T-cell (primary cell): ENCODE results near the gene GALNS. TPM values are rescaled to one million over a fixed set of nuclear protein-coding genes. Genes with fewer than 3 reads are reported as not detected.

Source experiments
- ATAC-seq, 4 experiments: fragments of 200-7000 bp in 3 of 4; fragments of 150-1000 bp in 1 of 4; cut with Tn5 transposase; replicated peaks in 1 of 4; 1 replicate in 3 of 4; 2 replicates in 1 of 4; pipeline ENCODE4 v1.10.0; 2021; ENCODE audit warnings: moderate library complexity in 3 of 4, mild to moderate bottlenecking in 2 of 4, moderate number of reproducible peaks in 1 of 4
- CTCF ChIA-PET, 2 donors: fragments of 300-600 bp; sonication (Branson Sonifier 250); formaldehyde crosslinking; loops; one replicate each; lab custom pipeline; 2022; ENCODE audit warnings: antibody characterized with exemption in 2 of 2; lab: Charles Lee
- POLR2A ChIA-PET, 2 donors: fragments of 300-600 bp; sonication (Branson Sonifier 250); formaldehyde crosslinking; loops; one replicate each; lab custom pipeline; 2022; ENCODE audit warnings: antibody characterized with exemption in 2 of 2; lab: Charles Lee
- DNase-seq, 35 experiments: peaks; one replicate each; pipeline versions ENCODE4 v3.0.0 to v3.0.0-alpha.2; 2013 to 2023
- H3K27ac ChIP-seq: one replicate; pipeline ENCODE4 v1.5.1; 2013; ENCODE audit warnings: low read length
- H3K27me3 ChIP-seq, 2 experiments: replicated peaks in 1 of 2; 1 replicate in 1 of 2; 2 replicates in 1 of 2; pipeline versions ENCODE4 v1.6.1 to v1.7.0; 2013; ENCODE audit warnings: low read length in 1 of 2, mixed read lengths in 1 of 2; ENCODE audit not compliant: control insufficient read depth in 2 of 2, insufficient read depth in 2 of 2; ENCODE audit errors: extremely low read depth in 1 of 2
- H3K36me3 ChIP-seq, 2 donors: 1 replicate in 1 of 2; 2 replicates in 1 of 2; pipeline versions ENCODE4 v1.6.1 to v1.7.0; 2013; ENCODE audit warnings: low read length in 1 of 2; ENCODE audit not compliant: control insufficient read depth in 2 of 2, insufficient read depth in 1 of 2; ENCODE audit errors: extremely low read depth in 1 of 2
- H3K4me1 ChIP-seq, 2 experiments: 1 replicate in 1 of 2; 2 replicates in 1 of 2; pipeline versions ENCODE4 v1.6.1 to v1.7.0; 2013; ENCODE audit warnings: low read length in 2 of 2, mixed read lengths in 1 of 2; ENCODE audit not compliant: insufficient read depth in 2 of 2, control insufficient read depth in 1 of 2; ENCODE audit errors: extremely low read depth in 1 of 2
- H3K4me3 ChIP-seq, 2 donors: 1 replicate in 1 of 2; 2 replicates in 1 of 2; pipeline versions ENCODE4 v1.5.1 to v1.7.0; 2013; ENCODE audit warnings: mild to moderate bottlenecking in 2 of 2, low read length in 1 of 2, moderate library complexity in 1 of 2; ENCODE audit not compliant: control insufficient read depth in 1 of 2; ENCODE audit errors: extremely low read depth in 1 of 2
- H3K9me3 ChIP-seq: 2 replicates; pipeline ENCODE4 v1.7.0; 2013
- H3K27ac Mint-ChIP-seq, 2 donors: one replicate each; pipeline ENCODE4 v1.8.0; 2020 to 2021; ENCODE audit warnings: mild to moderate bottlenecking in 2 of 2, mixed read lengths in 2 of 2
- H3K27me3 Mint-ChIP-seq, 2 donors: one replicate each; pipeline ENCODE4 v1.8.0; 2021 to 2022; ENCODE audit warnings: mixed read lengths in 2 of 2
- H3K36me3 Mint-ChIP-seq: one replicate; pipeline ENCODE4 v1.8.0; 2021; ENCODE audit warnings: mixed read lengths
- H3K4me1 Mint-ChIP-seq, 3 donors: one replicate each; pipeline ENCODE4 v1.8.0; 2020 to 2022; ENCODE audit warnings: mixed read lengths in 3 of 3, mild to moderate bottlenecking in 1 of 3
- H3K4me3 Mint-ChIP-seq, 3 donors: one replicate each; pipeline ENCODE4 v1.8.0; 2020 to 2022; ENCODE audit warnings: mild to moderate bottlenecking in 3 of 3, mixed read lengths in 3 of 3, moderate library complexity in 3 of 3
- H3K9me3 Mint-ChIP-seq, 3 donors: one replicate each; pipeline ENCODE4 v1.8.0; 2020 to 2022; ENCODE audit warnings: mixed read lengths in 3 of 3
- WGBS: methylation state at CpG from one replicate; pipeline ENCODE4 v1.1.5; 2013; ENCODE audit warnings: missing lambda C conversion rate; ENCODE audit not compliant: insufficient coverage; 5-methylcytosine and 5-hydroxymethylcytosine counted together
- total RNA-seq, 35 experiments: library from RNA in 6 of 35; stranded (reverse) in 6 of 35; fragments of 120-200 nt in 1 of 35; gene quantifications; one replicate each; pipeline versions ENCODE4 v1.2.1 to v1.2.4 and lab custom pipeline; 2013 to 2026

Gene GALNS
- total RNA-seq, 5 donors from 2014 or later (not counting 1 experiment from before 2014, with no cell fraction given): 47.6 to 68.4 (median 58.4) TPM

GRCh38 chr16:88844419-88845036, 12.2 kb downstream of the GALNS start:
- Mint-ChIP-seq H3K36me3 (peaks cover 7% of the 10 kb centered on the region), H3K27ac (no peak overlapping the region), H3K27me3 (no peaks in the 10 kb centered on the region), H3K9me3 (no peaks in the 10 kb centered on the region), H3K4me3 (no peak overlapping the region), H3K4me1 (no peaks in the 10 kb centered on the region)
- ATAC-seq: no peak
- ChIA-PET CTCF (interaction anchor here in 1 of 2 donors (1.5 kb wide), 1 partner anchor 13 kb away, joined by 4 read pairs; no protein-coding TSS in a partner anchor), POLR2A (no interaction called here)
- WGBS: 86% methylated on average over 6 of the region's 11 CpGs
- no peaks in the 10 kb centered on the region for H3K27me3 ChIP-seq
- no peak overlapping the region for H3K4me3 ChIP-seq
- H3K27ac ChIP-seq: no peak overlapping the region
- H3K36me3 ChIP-seq: peaks cover 0 to 17% of the 10 kb centered on the region in 2 donors
- no peaks in the 10 kb centered on the region for H3K4me1 ChIP-seq
- DNase-seq: no peak
- H3K9me3 ChIP-seq: no peaks in the 10 kb centered on the region

- H3K4me1 ChIP-seq: no peaks in the 10 kb centered on the region
- DNase-seq: no peak
- no peak overlapping the region for H3K4me3 ChIP-seq
- CTCF ChIA-PET: no interaction called here
- no peaks in the 10 kb centered on the region for H3K9me3 ChIP-seq
- H3K27me3 Mint-ChIP-seq: no peaks in the 10 kb centered on the region
- no peaks in the 10 kb centered on the region for H3K4me1 Mint-ChIP-seq
- H3K36me3 Mint-ChIP-seq: peaks cover 7% of the 10 kb centered on the region
- H3K27ac ChIP-seq: no peak overlapping the region
- no peak for ATAC-seq
- WGBS: 92% methylated on average over 18 of the region's 20 CpGs
- H3K27ac Mint-ChIP-seq: no peak overlapping the region
- peaks cover 0 to 27% of the 10 kb centered on the region in 2 donors for H3K36me3 ChIP-seq
- H3K4me3 Mint-ChIP-seq: no peak overlapping the region
- POLR2A ChIA-PET: no interaction called here
- no peaks in the 10 kb centered on the region for H3K9me3 Mint-ChIP-seq
- H3K27me3 ChIP-seq: no peaks in the 10 kb centered on the region
Measured at GRCh38 chr16:88843256-88843655, 13.5 kb downstream of the GALNS start.

DNA sequence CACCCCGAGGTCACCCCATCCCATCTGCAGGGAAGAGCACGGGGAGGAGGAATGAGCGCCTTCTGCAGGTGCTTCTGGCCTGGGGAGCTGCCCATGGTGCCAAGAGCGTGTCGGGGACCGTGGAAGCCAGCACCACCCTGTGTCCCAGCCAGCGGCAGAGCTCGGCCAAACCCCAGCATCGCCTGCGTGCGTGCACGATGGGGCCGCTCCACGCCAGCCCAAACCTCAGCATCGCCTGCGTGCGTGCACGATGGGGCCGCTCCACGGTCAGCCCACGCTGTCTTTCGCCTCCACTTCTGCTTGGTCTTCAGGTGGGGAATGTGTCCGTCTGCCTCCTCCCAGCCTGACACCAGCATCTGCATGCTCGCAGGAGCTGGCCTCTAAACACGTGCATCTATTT, 13.9 kb downstream of the GALNS start:
- H3K4me1 ChIP-seq: no peaks in the 10 kb centered on the region
- ATAC-seq: no peak
- peaks cover 7% of the 10 kb centered on the region for H3K36me3 Mint-ChIP-seq
- no peaks in the 10 kb centered on the region for H3K4me1 Mint-ChIP-seq
- H3K9me3 Mint-ChIP-seq: no peaks in the 10 kb centered on the region
- no peaks in the 10 kb centered on the region for H3K27me3 ChIP-seq
- POLR2A ChIA-PET: no interaction called here
- H3K4me3 Mint-ChIP-seq: no peak overlapping the region
- no peaks in the 10 kb centered on the region for H3K9me3 ChIP-seq
- peaks cover 0 to 25% of the 10 kb centered on the region in 2 donors for H3K36me3 ChIP-seq
- no peak overlapping the region for H3K27ac ChIP-seq
- no peak for DNase-seq
- H3K4me3 ChIP-seq: no peak overlapping the region
- 95% methylated on average over 25 of the region's 25 CpGs for WGBS
- H3K27me3 Mint-ChIP-seq: no peaks in the 10 kb centered on the region
- CTCF ChIA-PET: no interaction called here
- no peak overlapping the region for H3K27ac Mint-ChIP-seq

GRCh38 chr16:88842308-88842756, 14.4 kb downstream of the GALNS start:
- no peaks in the 10 kb centered on the region for H3K9me3 ChIP-seq
- no peaks in the 10 kb centered on the region for H3K9me3 Mint-ChIP-seq
- peaks cover 7% of the 10 kb centered on the region for H3K36me3 Mint-ChIP-seq
- ChIA-PET CTCF (no interaction called here), POLR2A (no interaction called here)
- H3K4me3 Mint-ChIP-seq: no peak overlapping the region
- no peak overlapping the region for H3K27ac Mint-ChIP-seq
- H3K4me1 Mint-ChIP-seq: no peaks in the 10 kb centered on the region
- WGBS: 100% methylated on average over 4 of the region's 15 CpGs
- H3K27me3 ChIP-seq: no peaks in the 10 kb centered on the region
- no peak overlapping the region for H3K4me3 ChIP-seq
- no peaks in the 10 kb centered on the region for H3K27me3 Mint-ChIP-seq
- H3K4me1 ChIP-seq: no peaks in the 10 kb centered on the region
- no peak overlapping the region for H3K27ac ChIP-seq
- H3K36me3 ChIP-seq: peaks cover 0 to 25% of the 10 kb centered on the region in 2 donors
- ATAC-seq (no peak), DNase-seq (no peak)

DNA sequence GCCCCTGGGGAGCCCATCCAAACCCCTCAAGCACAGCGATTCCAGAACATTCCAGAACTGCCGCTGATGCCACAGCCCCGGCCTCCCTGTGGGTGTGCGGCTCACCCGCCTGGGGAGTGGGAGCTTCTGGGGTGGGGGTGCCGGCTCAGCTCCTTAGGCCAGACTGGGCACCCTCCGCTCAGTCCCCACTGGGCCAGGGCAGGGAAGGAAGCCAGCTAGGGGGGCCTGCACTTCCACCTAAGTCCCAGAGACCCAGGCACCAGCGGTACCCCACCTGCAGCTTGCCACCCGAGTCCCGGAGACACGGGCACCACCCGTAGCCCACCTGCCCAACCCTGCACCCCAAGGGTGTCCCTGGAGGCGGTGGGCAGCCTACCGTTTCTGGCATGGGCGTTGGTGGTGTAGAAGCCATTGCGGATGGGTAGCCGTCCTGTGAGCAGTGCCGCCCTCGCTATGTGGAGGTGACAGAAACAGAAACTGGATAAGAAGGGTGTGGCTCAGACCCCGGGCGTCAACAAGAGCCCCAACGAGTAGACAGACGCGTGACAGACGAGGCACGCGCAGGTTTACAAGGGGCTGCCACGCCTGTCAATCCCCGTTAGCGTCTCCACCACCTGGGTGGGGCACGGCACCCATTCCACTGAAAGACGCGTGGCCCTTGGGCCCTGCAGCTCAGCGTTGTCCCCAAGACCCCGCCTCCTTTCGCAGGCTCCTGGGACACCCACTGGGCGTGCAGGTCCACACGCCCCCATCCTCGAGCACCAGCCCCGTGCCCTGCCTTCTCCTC, 15.0 kb downstream of the GALNS start:
- Mint-ChIP-seq H3K4me3 (no peak overlapping the region), H3K27ac (no peak overlapping the region), H3K9me3 (no peaks in the 10 kb centered on the region), H3K4me1 (no peaks in the 10 kb centered on the region), H3K36me3 (peaks cover 7% of the 10 kb centered on the region), H3K27me3 (no peaks in the 10 kb centered on the region)
- Histone ChIP-seq H3K4me3 (no peak overlapping the region), H3K27ac (no peak overlapping the region), H3K4me1 (no peaks in the 10 kb centered on the region), H3K36me3 (peaks cover 0 to 25% of the 10 kb centered on the region in 2 donors), H3K27me3 (no peaks in the 10 kb centered on the region), H3K9me3 (no peaks in the 10 kb centered on the region)
- DNase-seq: no peak
- ATAC-seq: no peak
- ChIA-PET POLR2A (no interaction called here), CTCF (no interaction called here)
- 74% methylated on average over 25 of the region's 40 CpGs for WGBS

GRCh38 chr16:88840600-88841215, 16.0 kb downstream of the GALNS start:
- no peak overlapping the region for H3K4me3 ChIP-seq
- WGBS: 97% methylated on average over 30 of the region's 30 CpGs
- ChIA-PET POLR2A (no interaction called here), CTCF (no interaction called here)
- H3K27me3 Mint-ChIP-seq: no peaks in the 10 kb centered on the region
- no peak overlapping the region for H3K27ac Mint-ChIP-seq
- H3K4me1 Mint-ChIP-seq: no peaks in the 10 kb centered on the region
- no peaks in the 10 kb centered on the region for H3K9me3 Mint-ChIP-seq
- peaks cover 0 to 25% of the 10 kb centered on the region in 2 donors for H3K36me3 ChIP-seq
- H3K27ac ChIP-seq: no peak overlapping the region
- ATAC-seq: no peak
- H3K36me3 Mint-ChIP-seq: peaks cover 4% of the 10 kb centered on the region
- no peaks in the 10 kb centered on the region for H3K9me3 ChIP-seq
- no peak overlapping the region for H3K4me3 Mint-ChIP-seq
- H3K27me3 ChIP-seq: no peaks in the 10 kb centered on the region
- DNase-seq: no peak
- no peaks in the 10 kb centered on the region for H3K4me1 ChIP-seq
